OCI-LY7 (cell line): Measurements from ENCODE around the gene MAGI1.

Experiments used
- EZH2phosphoT487 ChIP-seq: fragments of 200-600 bp; sonication (generic); IDR thresholded peaks from 2 replicates; pipeline ENCODE4 v1.6.1; 2018; ENCODE audit warnings: low read depth, borderline replicate concordance, mild to moderate bottlenecking, mixed run types, antibody characterized with exemption, low read length, moderate library complexity, mixed read lengths
- TF ChIP-seq, protein P1 (sequence below): fragments of 200-600 bp; sonication (generic); conservative IDR thresholded peaks from 2 replicates; pipeline ENCODE4 v1.5.1; 2014; ENCODE audit warnings: mild to moderate bottlenecking, antibody characterized with exemption, low read length, moderate library complexity, mixed read lengths

DNA sequence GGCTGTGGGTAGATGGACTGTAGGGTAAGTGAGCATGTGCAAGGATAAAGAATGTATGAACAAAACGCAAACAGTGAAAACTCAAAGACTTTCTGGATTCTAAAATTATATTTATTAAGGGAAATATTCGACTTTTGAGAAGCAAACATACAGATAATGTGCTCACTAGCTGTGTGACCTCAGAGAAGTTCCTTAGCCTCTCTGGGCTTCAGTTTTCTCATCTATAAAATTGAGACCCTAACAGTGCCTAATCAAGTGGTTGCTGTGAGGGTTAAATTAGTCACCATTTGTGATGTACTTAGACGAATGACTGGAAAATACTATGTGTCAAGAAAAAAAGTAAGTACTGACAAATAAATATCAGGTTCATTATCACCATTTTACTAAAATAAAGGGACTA lies 261.7 kb downstream of the MAGI1 start:
- TF ChIP-seq EZH2phosphoT487: no peak
- TF ChIP-seq, protein P1, sequence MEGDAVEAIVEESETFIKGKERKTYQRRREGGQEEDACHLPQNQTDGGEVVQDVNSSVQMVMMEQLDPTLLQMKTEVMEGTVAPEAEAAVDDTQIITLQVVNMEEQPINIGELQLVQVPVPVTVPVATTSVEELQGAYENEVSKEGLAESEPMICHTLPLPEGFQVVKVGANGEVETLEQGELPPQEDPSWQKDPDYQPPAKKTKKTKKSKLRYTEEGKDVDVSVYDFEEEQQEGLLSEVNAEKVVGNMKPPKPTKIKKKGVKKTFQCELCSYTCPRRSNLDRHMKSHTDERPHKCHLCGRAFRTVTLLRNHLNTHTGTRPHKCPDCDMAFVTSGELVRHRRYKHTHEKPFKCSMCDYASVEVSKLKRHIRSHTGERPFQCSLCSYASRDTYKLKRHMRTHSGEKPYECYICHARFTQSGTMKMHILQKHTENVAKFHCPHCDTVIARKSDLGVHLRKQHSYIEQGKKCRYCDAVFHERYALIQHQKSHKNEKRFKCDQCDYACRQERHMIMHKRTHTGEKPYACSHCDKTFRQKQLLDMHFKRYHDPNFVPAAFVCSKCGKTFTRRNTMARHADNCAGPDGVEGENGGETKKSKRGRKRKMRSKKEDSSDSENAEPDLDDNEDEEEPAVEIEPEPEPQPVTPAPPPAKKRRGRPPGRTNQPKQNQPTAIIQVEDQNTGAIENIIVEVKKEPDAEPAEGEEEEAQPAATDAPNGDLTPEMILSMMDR: no peak
